Neural cell (in vitro differentiated cells): ENCODE results near the gene IL13RA2.

Experiments
- EP300 ChIP-seq: fragments of 450-650 bp; conservative IDR thresholded peaks from 2 replicates; pipeline ENCODE4 v1.6.1; 2014; ENCODE audit warnings: antibody characterized with exemption, mild to moderate bottlenecking, moderate library complexity; ENCODE audit not compliant: poor library complexity, severe bottlenecking
- MXI1 ChIP-seq: fragments of 450-650 bp; conservative IDR thresholded peaks from 2 replicates; pipeline ENCODE4 v1.6.1; 2014; ENCODE audit warnings: antibody characterized with exemption, mild to moderate bottlenecking; ENCODE audit not compliant: poor library complexity, severe bottlenecking
- RAD21 ChIP-seq: fragments of 450-650 bp; conservative IDR thresholded peaks from 2 replicates; pipeline ENCODE4 v1.6.1; 2014; ENCODE audit warnings: antibody characterized with exemption, mild to moderate bottlenecking, moderate library complexity
- TF ChIP-seq, protein P1 (sequence below): fragments of 450-650 bp; IDR thresholded peaks from 2 replicates; pipeline ENCODE4 v1.5.1; 2014; ENCODE audit warnings: antibody characterized with exemption, mild to moderate bottlenecking, moderate library complexity; ENCODE audit not compliant: poor library complexity, severe bottlenecking

GRCh38 chrX:115021121-115021520 is 3.7 kb upstream of the IL13RA2 start:
- TF ChIP-seq, protein P1, sequence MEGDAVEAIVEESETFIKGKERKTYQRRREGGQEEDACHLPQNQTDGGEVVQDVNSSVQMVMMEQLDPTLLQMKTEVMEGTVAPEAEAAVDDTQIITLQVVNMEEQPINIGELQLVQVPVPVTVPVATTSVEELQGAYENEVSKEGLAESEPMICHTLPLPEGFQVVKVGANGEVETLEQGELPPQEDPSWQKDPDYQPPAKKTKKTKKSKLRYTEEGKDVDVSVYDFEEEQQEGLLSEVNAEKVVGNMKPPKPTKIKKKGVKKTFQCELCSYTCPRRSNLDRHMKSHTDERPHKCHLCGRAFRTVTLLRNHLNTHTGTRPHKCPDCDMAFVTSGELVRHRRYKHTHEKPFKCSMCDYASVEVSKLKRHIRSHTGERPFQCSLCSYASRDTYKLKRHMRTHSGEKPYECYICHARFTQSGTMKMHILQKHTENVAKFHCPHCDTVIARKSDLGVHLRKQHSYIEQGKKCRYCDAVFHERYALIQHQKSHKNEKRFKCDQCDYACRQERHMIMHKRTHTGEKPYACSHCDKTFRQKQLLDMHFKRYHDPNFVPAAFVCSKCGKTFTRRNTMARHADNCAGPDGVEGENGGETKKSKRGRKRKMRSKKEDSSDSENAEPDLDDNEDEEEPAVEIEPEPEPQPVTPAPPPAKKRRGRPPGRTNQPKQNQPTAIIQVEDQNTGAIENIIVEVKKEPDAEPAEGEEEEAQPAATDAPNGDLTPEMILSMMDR = no peak
- TF ChIP-seq EP300 (no peak), MXI1 (no peak), RAD21 (no peak)
